22Rv1 (cell line): ENCODE results near the gene ADAMTS1.

Experiments
- CTCF ChIP-seq: fragments of 450-650 bp; IDR thresholded peaks from 2 replicates; pipeline ENCODE4 v1.5.1; 2017; ENCODE audit warnings: mild to moderate bottlenecking
- ZFX ChIP-seq: fragments of 450-650 bp; IDR thresholded peaks from 2 replicates; pipeline ENCODE4 v1.6.1; 2017; ENCODE audit warnings: antibody characterized with exemption, borderline replicate concordance

- TF ChIP-seq CTCF = no peak
- no peak for TF ChIP-seq ZFX
Measured at GRCh38 chr21:26811482-26811881, 33.7 kb downstream of the ADAMTS1 start.
